MM.1S (cell line): ENCODE data around the gene COLEC11.

Source experiments
- EZH2 ChIP-seq: fragments of 300-600 bp; sonication (generic); optimal IDR thresholded peaks from 2 replicates; pipeline ENCODE3; 2017; ENCODE audit warnings: low read depth, mild to moderate bottlenecking, antibody characterized with exemption, low read length, mixed read lengths
- TF ChIP-seq, protein P1 (sequence below): fragments of 300-600 bp; sonication (generic); IDR thresholded peaks from 2 replicates; pipeline ENCODE4 v1.5.1; 2016; ENCODE audit warnings: antibody characterized with exemption, low read length, mixed read lengths

DNA sequence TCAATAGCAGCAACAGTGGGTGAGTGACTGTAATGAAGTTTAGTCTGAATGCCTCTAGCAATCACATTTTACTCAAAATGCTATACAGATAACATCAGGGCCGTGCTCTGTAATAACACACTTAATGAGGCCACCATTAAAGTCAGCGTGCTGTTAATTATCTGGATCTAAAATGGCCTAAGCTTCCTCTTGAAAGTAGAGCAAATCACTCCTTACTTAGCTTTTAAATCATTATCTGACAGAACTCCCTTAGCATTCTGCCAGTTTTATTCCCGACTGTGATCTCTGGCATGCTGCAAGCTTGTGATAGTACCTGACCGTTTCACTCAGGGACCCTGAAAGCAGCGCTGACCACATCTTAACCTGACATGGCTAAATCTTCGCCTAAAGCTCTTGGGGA lies 10.8 kb upstream of the COLEC11 start:
- TF ChIP-seq, protein P1, sequence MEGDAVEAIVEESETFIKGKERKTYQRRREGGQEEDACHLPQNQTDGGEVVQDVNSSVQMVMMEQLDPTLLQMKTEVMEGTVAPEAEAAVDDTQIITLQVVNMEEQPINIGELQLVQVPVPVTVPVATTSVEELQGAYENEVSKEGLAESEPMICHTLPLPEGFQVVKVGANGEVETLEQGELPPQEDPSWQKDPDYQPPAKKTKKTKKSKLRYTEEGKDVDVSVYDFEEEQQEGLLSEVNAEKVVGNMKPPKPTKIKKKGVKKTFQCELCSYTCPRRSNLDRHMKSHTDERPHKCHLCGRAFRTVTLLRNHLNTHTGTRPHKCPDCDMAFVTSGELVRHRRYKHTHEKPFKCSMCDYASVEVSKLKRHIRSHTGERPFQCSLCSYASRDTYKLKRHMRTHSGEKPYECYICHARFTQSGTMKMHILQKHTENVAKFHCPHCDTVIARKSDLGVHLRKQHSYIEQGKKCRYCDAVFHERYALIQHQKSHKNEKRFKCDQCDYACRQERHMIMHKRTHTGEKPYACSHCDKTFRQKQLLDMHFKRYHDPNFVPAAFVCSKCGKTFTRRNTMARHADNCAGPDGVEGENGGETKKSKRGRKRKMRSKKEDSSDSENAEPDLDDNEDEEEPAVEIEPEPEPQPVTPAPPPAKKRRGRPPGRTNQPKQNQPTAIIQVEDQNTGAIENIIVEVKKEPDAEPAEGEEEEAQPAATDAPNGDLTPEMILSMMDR: no peak
- TF ChIP-seq EZH2: no peak
